GM18873 (cell line): ENCODE data around the gene PSKH1.
A peak's percentile ranks its signal among the peaks of the same experiment; 100 is the strongest.

ENCODE experiments used
- ATAC-seq: cut with Tn5 transposase; IDR thresholded peaks from one replicate; pipeline ENCODE4 v1.9.1; 2021; ENCODE audit warnings: mild to moderate bottlenecking, moderate library complexity, moderate number of reproducible peaks; ENCODE audit not compliant: unreplicated experiment, low FRiP score

PSKH1 gene

GRCh38 chr16:67953641-67954375 lies 60.8 kb downstream of the PSKH1 start:
- no peak for ATAC-seq

GRCh38 chr16:67954421-67955196 lies 61.6 kb downstream of the PSKH1 start:
- ATAC-seq, result no peak

GRCh38 chr16:67957622-67958021 lies 64.6 kb downstream of the PSKH1 start:
- ATAC-seq, result no peak

- no peak for ATAC-seq
These were observed 66.7 kb downstream of the PSKH1 start for GRCh38 chr16:67959536-67960329.

- ATAC-seq, result no peak
These were observed 68.5 kb downstream of the PSKH1 start for GRCh38 chr16:67961551-67961957.

GRCh38 chr16:67962135-67962534 lies 69.1 kb downstream of the PSKH1 start:
- ATAC-seq, result no peak

GRCh38 chr16:67963292-67963661 lies 70.2 kb downstream of the PSKH1 start:
- no peak for ATAC-seq

- no peak for ATAC-seq
These were observed 70.7 kb downstream of the PSKH1 start for GRCh38 chr16:67963662-67964321.

GRCh38 chr16:67964477-67965131 lies 71.5 kb downstream of the PSKH1 start:
- no peak for ATAC-seq

GRCh38 chr16:67965668-67966548 lies 72.9 kb downstream of the PSKH1 start:
- ATAC-seq, result no peak

- no peak for ATAC-seq
These were observed 73.6 kb downstream of the PSKH1 start for GRCh38 chr16:67966549-67967182.

GRCh38 chr16:67967183-67967957 lies 74.3 kb downstream of the PSKH1 start:
- peak; percentile 8 for ATAC-seq

GRCh38 chr16:67967958-67968399 lies 74.9 kb downstream of the PSKH1 start:
- ATAC-seq, result peak; percentile 10

GRCh38 chr16:67968400-67969253 lies 75.6 kb downstream of the PSKH1 start, which contains the start of gene SLC12A4:
Gene SLC12A4 (minus strand): TSS chr16:67968637. CDS start chr16:67968553, 84 bp downstream.
- ATAC-seq, result peak; percentile 38

GRCh38 chr16:67969254-67970039 lies 76.4 kb downstream of the PSKH1 start:
- ATAC-seq, result no peak

GRCh38 chr16:67971111-67971510 lies 78.1 kb downstream of the PSKH1 start:
- no peak for ATAC-seq
